ENCODE results near the gene CEACAM19.
"Not testable (repeated sequence)": the region's sequence is repeated elsewhere in the genome, so short reads cannot be mapped to it uniquely, and the experiment has no call there.

The CEACAM19 gene

DNA sequence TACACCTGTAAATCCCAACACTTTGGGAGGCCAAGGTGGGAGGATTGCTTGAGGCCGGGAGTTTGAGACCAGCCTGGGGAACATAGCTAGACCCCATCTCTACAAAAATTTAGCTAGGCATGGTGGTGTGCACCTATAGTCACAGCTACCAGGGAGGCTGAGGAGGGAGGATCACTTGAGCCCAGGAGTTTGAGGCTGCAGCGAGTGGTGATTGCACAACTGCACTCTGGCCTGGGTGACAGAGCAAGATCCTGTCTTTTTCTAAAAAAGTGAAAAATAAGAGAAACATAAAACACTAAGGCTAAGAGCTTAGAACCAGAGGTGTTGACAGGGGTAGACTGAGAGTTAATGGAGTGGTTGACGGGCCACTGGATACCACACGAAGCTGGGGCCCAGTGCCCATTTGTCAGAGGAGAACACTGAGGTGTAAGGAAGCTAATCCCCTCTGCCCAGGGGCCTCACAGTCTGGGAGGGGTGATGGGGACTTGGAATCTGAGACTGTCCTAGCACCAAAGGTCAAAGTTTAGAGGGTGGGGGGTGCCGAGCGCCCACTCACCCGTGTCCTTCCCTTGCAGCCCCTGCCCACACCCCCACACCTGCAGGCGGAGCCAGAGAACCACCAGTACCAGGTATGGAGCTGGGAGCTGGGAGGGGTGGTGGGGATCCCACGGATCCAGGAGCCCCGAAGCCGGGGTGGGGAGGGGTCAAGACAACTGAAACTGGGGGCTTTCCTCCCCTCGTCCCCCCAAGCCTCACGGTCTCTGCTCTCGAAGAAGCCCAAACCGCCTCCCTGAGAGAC lies 10.9 kb downstream of the CEACAM19 start:
- no peak overlapping the region for H3K27ac ChIP-seq (ENCODE audit: low read length)
- peaks cover 0 to 17% of the 10 kb centered on the region in 2 donors for H3K36me3 ChIP-seq (ENCODE audit: control insufficient read depth in 1 of 2, insufficient read depth in 2 of 2, low read length in 2 of 2)

DNA sequence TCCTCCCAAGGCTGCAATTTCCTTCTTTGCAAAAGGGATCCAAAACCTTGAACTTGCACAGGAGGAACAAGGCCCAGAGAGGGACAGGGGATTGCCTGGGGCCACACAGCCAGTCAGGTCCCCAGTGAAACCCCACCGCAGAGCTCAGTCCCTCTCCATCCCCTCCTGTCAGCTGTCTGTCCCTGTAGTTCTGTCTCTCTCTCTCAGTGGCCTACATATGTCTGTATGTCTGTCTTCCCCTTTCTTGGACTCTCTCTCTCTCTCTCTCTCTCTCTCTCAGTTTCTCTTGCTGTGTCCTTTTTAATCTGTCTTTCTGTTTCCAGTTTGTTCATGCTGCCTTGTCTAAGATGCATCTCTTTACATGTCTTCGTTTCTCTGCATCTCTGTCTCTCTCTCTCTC lies 11.5 kb downstream of the CEACAM19 start:
- H3K27me3 ChIP-seq (ENCODE audit: low read depth, low read length) = no peaks in the 10 kb centered on the region

More for the DNA sequence above, 10.9 kb downstream of the CEACAM19 start:
- Histone ChIP-seq H3K9me3 (ENCODE audit: control insufficient read depth in 1 of 2, low read length in 2 of 2) (no peaks in the 10 kb centered on the region), H3K4me1 (ENCODE audit: control insufficient read depth in 1 of 2, insufficient read depth in 2 of 2, low read length in 2 of 2) (no peaks in the 10 kb centered on the region), H3K27me3 (ENCODE audit: low read depth, low read length) (no peaks in the 10 kb centered on the region), H3K4me3 (ENCODE audit: low read depth in 1 of 2, low read length in 2 of 2) (no peak overlapping the region)

DNA sequence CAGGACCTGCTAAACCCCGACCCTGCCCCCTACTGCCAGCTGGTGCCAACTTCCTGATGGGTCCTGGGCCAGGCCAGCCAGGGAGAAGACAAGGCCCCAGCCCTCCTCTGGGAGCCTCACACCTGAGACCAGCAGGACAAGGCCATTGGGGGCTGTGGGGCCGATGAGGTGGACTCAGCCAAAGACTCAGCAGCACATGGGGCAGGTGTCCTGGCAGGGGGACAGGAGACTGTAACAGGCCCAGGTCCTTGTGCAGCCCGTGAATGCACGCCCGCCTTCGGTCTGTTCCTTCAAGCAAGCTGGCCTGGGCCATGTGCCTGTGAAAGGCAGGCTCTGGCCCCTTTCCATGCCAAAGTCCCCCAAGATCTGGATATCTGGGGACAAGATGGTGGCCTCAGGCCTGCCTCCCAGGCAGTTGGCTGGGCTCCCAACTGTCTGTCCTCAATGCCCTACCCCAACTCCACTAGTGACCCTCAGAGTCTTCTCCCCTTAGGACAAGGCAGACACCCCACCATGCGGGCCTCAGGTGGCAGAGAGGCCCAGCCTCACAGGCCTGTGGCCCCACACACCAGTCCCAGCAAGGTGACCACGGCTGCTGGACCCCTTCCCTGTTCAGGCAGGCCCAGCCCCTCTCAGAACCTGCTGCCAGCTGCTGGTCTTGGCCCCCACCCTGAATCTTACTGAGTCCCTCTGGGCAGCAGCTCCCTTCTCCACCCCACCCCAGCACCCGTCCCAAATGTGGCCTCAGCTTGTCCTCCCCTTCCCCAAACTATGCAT lies 12.3 kb downstream of the CEACAM19 start:
- H3K9me3 ChIP-seq (ENCODE audit: control insufficient read depth in 1 of 2, low read length in 2 of 2) = no peaks in the 10 kb centered on the region
- no peaks in the 10 kb centered on the region for H3K4me1 ChIP-seq (ENCODE audit: control insufficient read depth in 1 of 2, insufficient read depth in 2 of 2, low read length in 2 of 2)
- H3K27ac ChIP-seq (ENCODE audit: low read length) = no peak overlapping the region
- H3K4me3 ChIP-seq (ENCODE audit: low read depth in 1 of 2, low read length in 2 of 2) = no peak overlapping the region
- H3K27me3 ChIP-seq (ENCODE audit: low read depth, low read length) = no peaks in the 10 kb centered on the region
- H3K36me3 ChIP-seq (ENCODE audit: control insufficient read depth in 1 of 2, insufficient read depth in 2 of 2, low read length in 2 of 2) = peaks cover 0 to 17% of the 10 kb centered on the region in 2 donors

More for the DNA sequence above, 11.5 kb downstream of the CEACAM19 start:
- peaks cover 0 to 17% of the 10 kb centered on the region in 2 donors for H3K36me3 ChIP-seq (ENCODE audit: control insufficient read depth in 1 of 2, insufficient read depth in 2 of 2, low read length in 2 of 2)
- no peaks in the 10 kb centered on the region for H3K4me1 ChIP-seq (ENCODE audit: control insufficient read depth in 1 of 2, insufficient read depth in 2 of 2, low read length in 2 of 2)
- no peak overlapping the region for H3K4me3 ChIP-seq (ENCODE audit: low read depth in 1 of 2, low read length in 2 of 2)
- no peak overlapping the region for H3K27ac ChIP-seq (ENCODE audit: low read length)
- no peaks in the 10 kb centered on the region for H3K9me3 ChIP-seq (ENCODE audit: control insufficient read depth in 1 of 2, low read length in 2 of 2)

DNA sequence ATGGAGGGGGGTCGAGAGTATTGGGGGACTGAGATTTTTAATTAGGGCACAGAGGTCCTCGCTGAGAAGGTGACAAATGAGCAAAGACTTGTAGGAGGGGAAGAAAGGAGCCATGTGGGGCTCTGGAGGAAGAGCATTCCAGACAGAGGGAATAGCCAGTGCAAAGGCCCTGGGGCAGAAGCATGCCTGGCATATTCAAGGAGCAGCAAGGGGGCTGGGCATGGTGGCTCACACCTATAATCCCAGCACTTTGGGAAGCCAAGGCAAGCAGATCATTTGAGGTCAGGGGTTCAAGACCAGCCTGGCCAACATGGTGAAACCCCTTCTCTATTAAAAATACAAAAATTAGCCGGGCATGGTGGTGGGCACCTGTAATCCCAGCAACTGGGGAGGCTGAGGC lies 13.1 kb downstream of the CEACAM19 start:
- H3K27me3 ChIP-seq (ENCODE audit: low read depth, low read length); H3K27ac ChIP-seq (ENCODE audit: low read length); H3K9me3 ChIP-seq (ENCODE audit: control insufficient read depth in 1 of 2, low read length in 2 of 2); H3K4me1 ChIP-seq (ENCODE audit: control insufficient read depth in 1 of 2, insufficient read depth in 2 of 2, low read length in 2 of 2); H3K4me3 ChIP-seq (ENCODE audit: low read depth in 1 of 2, low read length in 2 of 2): not testable (repeated sequence)
- H3K36me3 ChIP-seq (ENCODE audit: control insufficient read depth in 1 of 2, insufficient read depth in 2 of 2, low read length in 2 of 2) = peaks cover 0 to 17% of the 10 kb centered on the region in 2 donors

DNA sequence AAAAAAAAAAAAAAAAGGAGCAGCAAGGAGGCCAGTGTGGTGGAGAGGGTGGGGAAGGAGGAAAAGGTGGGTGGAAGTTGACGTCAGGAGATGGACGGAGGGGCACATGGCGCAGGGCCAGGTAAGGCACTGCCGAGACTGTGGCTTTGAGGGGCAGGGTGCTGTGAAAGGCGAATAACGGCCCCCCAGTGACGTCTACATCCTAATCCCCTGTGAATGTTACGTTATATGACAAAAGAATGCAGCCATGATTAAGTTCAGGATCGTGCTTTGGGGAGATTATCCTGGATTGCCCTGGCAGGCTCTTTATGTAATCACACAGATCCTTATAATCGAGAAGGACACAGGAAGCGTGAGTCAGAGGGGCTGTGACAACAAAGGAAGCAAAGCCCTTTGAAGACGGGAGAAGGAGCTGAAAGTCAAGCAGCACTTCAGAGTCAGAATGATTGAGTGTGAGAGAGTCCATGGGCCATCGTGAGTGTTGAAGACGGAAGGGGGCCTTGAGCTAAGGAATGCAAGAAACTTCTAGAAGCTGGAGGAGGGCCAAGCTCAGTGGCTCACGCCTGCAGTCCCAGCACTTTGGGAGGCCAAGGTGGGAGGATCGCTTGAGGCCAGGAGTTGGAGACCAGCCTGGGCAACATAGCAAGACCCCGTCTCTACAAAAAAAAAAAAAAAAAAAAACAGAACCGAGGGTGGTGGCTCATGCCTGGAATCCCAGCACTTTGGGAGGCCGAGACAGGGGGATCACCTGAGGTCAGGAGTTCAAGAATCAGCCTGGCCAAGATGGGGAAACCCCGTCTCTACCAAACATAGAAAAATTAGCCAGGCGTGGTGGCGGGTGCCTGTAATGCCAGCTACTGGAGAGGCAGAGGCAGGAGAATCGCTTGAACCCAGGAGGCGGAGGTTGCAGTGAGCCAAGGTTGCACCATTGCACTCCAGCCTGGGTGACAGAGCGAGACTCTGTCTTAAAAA lies 13.9 kb downstream of the CEACAM19 start:
- Histone ChIP-seq H3K36me3 (ENCODE audit: control insufficient read depth in 1 of 2, insufficient read depth in 2 of 2, low read length in 2 of 2) (peaks cover 0 to 17% of the 10 kb centered on the region in 2 donors), H3K9me3 (ENCODE audit: control insufficient read depth in 1 of 2, low read length in 2 of 2) (no peaks in the 10 kb centered on the region), H3K4me3 (ENCODE audit: low read depth in 1 of 2, low read length in 2 of 2) (no peak overlapping the region), H3K27me3 (ENCODE audit: low read depth, low read length) (no peaks in the 10 kb centered on the region), H3K4me1 (ENCODE audit: control insufficient read depth in 1 of 2, insufficient read depth in 2 of 2, low read length in 2 of 2) (peaks cover 0 to 4% of the 10 kb centered on the region in 2 donors), H3K27ac (ENCODE audit: low read length) (no peak overlapping the region)

DNA sequence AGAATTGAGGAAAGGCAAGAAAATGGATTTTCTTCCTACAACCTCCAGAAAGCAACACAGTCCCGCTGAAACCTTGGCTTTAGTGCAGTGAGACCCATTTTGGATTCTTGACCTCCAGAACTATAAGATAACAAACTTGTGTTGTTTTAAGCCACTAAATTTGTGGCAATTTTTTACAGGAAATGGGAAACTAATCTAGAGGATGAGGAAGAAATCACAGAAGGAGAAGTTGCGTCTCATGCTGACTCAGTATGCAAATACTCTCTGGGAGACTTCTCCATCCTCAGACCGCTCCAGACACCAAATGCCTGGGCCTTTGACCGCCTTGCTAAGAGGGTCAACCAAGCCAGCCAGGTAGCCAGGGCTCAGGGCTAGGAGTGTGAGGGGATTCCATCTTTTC lies 14.6 kb downstream of the CEACAM19 start:
- no peak overlapping the region for H3K27ac ChIP-seq (ENCODE audit: low read length)
- H3K36me3 ChIP-seq (ENCODE audit: control insufficient read depth in 1 of 2, insufficient read depth in 2 of 2, low read length in 2 of 2) = peaks cover 0 to 11% of the 10 kb centered on the region in 2 donors
- H3K9me3 ChIP-seq (ENCODE audit: control insufficient read depth in 1 of 2, low read length in 2 of 2) = no peaks in the 10 kb centered on the region
- H3K27me3 ChIP-seq (ENCODE audit: low read depth, low read length) = no peaks in the 10 kb centered on the region
- no peak overlapping the region for H3K4me3 ChIP-seq (ENCODE audit: low read depth in 1 of 2, low read length in 2 of 2)
- H3K4me1 ChIP-seq (ENCODE audit: control insufficient read depth in 1 of 2, insufficient read depth in 2 of 2, low read length in 2 of 2) = peaks cover 0 to 4% of the 10 kb centered on the region in 2 donors

DNA sequence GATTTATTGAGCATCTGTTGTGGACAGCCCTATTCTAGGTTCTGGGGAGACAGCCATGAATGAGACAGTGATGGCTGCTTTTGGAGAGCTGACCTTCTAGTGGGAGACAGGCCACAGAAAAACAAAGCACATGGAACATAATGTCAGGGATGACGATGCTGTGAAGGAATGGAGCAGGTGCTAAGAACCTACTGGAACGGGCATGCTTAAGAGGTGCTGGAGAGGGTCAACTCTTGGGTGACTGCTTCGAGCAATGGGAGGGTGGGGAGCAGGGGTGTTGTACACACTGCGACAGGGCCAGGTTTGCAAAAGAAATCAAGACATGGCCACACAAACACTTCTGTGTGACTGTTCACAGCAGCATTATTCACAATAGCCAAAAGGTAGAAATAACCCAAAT lies 15.6 kb downstream of the CEACAM19 start:
- peaks cover 0 to 4% of the 10 kb centered on the region in 2 donors for H3K4me1 ChIP-seq (ENCODE audit: control insufficient read depth in 1 of 2, insufficient read depth in 2 of 2, low read length in 2 of 2)
- H3K27me3 ChIP-seq (ENCODE audit: low read depth, low read length) = no peaks in the 10 kb centered on the region
- no peak overlapping the region for H3K27ac ChIP-seq (ENCODE audit: low read length)
- H3K36me3 ChIP-seq (ENCODE audit: control insufficient read depth in 1 of 2, insufficient read depth in 2 of 2, low read length in 2 of 2) = peaks cover 0 to 7% of the 10 kb centered on the region in 2 donors
- no peak overlapping the region for H3K4me3 ChIP-seq (ENCODE audit: low read depth in 1 of 2, low read length in 2 of 2)
- no peaks in the 10 kb centered on the region for H3K9me3 ChIP-seq (ENCODE audit: control insufficient read depth in 1 of 2, low read length in 2 of 2)

DNA sequence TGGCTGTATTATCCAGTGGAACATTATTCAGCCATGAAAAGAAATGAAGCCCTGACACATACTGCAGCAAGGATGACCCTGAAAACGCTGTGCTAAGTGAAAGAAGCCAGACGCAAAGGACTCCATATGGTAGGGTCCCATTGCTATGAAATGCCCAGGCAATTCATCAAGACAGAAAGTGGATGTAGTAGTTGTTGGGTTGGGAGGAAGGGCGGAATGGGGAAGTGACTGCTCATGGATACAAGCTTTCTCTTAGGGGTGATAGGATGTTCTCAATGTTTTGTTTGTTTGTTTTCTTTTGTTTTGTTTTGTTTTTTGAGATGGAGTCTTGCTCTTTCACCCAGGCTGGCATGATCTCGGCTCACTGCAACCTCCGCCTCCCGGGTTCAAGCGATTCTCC lies 16.6 kb downstream of the CEACAM19 start:
- Histone ChIP-seq H3K36me3 (ENCODE audit: control insufficient read depth in 1 of 2, insufficient read depth in 2 of 2, low read length in 2 of 2) (peaks cover 0 to 7% of the 10 kb centered on the region in 2 donors), H3K4me1 (ENCODE audit: control insufficient read depth in 1 of 2, insufficient read depth in 2 of 2, low read length in 2 of 2) (peaks cover 0 to 4% of the 10 kb centered on the region in 2 donors), H3K27me3 (ENCODE audit: low read depth, low read length) (no peaks in the 10 kb centered on the region), H3K9me3 (ENCODE audit: control insufficient read depth in 1 of 2, low read length in 2 of 2) (no peaks in the 10 kb centered on the region), H3K4me3 (ENCODE audit: low read depth in 1 of 2, low read length in 2 of 2) (no peak overlapping the region), H3K27ac (ENCODE audit: low read length) (no peak overlapping the region)

DNA sequence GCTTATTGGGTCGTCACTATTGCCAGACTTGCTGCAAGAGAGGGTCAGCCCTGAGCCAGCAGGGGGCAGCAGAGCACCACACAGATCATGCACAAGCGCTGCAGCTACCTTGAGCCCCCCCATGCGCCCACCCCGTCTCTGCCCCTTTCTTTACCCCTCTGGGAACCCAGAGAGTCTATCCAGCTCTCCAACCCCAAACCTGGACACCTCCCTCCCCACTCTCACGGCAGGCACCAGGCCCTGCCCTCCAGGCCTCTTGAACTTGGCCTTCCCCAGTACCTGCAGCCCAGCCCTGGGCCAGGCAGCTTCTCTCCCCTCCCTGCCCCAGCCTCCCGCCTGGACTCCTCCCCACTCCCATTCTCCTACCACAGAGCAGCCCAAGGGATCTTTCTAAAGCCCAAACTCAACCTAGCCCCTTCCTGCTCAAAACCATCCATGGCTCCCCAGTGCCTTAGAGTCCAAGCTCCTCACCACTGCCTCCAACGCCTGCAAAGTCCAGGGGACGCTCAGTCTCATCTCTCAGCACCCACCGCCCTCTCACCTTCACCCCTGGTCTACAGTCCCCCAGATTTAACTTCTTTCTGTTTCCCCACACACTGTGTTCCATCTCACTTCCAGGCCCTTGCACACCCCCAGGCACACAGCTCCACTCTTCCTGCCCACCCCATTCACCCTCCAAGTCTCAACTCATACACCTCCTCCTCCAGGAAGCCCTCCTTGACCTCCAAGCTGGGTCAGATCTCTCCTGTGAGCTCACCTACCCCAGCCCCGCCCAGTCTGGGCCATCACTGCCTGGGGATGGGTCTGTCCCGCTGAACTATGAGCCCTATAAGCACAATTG lies 18.2 kb downstream of the CEACAM19 start:
- Histone ChIP-seq H3K27me3 (ENCODE audit: low read depth, low read length) (no peaks in the 10 kb centered on the region), H3K27ac (ENCODE audit: low read length) (no peak overlapping the region), H3K9me3 (ENCODE audit: control insufficient read depth in 1 of 2, low read length in 2 of 2) (no peaks in the 10 kb centered on the region), H3K4me1 (ENCODE audit: control insufficient read depth in 1 of 2, insufficient read depth in 2 of 2, low read length in 2 of 2) (peaks cover 0 to 4% of the 10 kb centered on the region in 2 donors), H3K36me3 (ENCODE audit: control insufficient read depth in 1 of 2, insufficient read depth in 2 of 2, low read length in 2 of 2) (no peaks in the 10 kb centered on the region), H3K4me3 (ENCODE audit: low read depth in 1 of 2, low read length in 2 of 2) (no peak overlapping the region)

DNA sequence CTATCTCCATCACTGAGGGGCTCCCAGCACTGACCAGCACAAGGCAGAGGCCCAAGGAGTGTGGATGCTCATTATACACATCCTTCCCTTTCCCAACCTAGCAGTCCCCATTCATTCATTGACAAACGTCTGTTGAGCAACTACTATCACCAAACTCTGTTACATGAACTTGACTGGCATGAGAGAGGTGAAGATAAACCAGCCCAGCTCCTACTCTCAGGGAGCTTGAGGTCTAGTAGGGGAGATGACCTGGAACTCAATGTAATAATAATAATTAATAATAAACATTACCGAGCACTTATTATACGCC lies 18.8 kb downstream of the CEACAM19 start:
- Histone ChIP-seq H3K4me1 (ENCODE audit: control insufficient read depth in 1 of 2, insufficient read depth in 2 of 2, low read length in 2 of 2) (peaks cover 0 to 4% of the 10 kb centered on the region in 2 donors), H3K4me3 (ENCODE audit: low read depth in 1 of 2, low read length in 2 of 2) (no peak overlapping the region), H3K9me3 (ENCODE audit: control insufficient read depth in 1 of 2, low read length in 2 of 2) (no peaks in the 10 kb centered on the region), H3K27me3 (ENCODE audit: low read depth, low read length) (no peaks in the 10 kb centered on the region), H3K27ac (ENCODE audit: low read length) (no peak overlapping the region), H3K36me3 (ENCODE audit: control insufficient read depth in 1 of 2, insufficient read depth in 2 of 2, low read length in 2 of 2) (no peaks in the 10 kb centered on the region)
